ENCODE data around the gene PRADC1.
A peak's percentile ranks its signal among the peaks of the same experiment; 100 is the strongest.

Gene PRADC1

GRCh38 chr2:73233154-73233931 is at the start of gene PRADC1:
Gene PRADC1, minus strand, starts transcription at chr2:73233239. Its CDS starts 79 bp downstream, at chr2:73233160.
- peak; percentile 97 for DNase-seq (ENCODE audit: extremely low read depth, insufficient read length)
- Histone ChIP-seq H3K4me3 (replicated peaks; ENCODE audit: low read depth, low read length) (peak within 1 kb of the TSS; percentile 97), H3K36me3 (ENCODE audit: control insufficient read depth, insufficient read depth, low read length) (peaks cover 1% of the 10 kb centered on the region; the same call in 1 of the 2 replicates), H3K27me3 (replicated peaks; ENCODE audit: control insufficient read depth, insufficient read depth, low read length) (no peaks in the 10 kb centered on the region)
- TF ChIP-seq CTCF (IDR thresholded peaks at IDR 0.05; ENCODE audit: insufficient read depth, low read length, poor library complexity, severe bottlenecking): no peak

- no peak for DNase-seq (ENCODE audit: extremely low read depth, insufficient read length)
- TF ChIP-seq CTCF (IDR thresholded peaks at IDR 0.05; ENCODE audit: insufficient read depth, low read length, poor library complexity, severe bottlenecking): no peak
- Histone ChIP-seq H3K27me3 (replicated peaks; ENCODE audit: control insufficient read depth, insufficient read depth, low read length) (no peaks in the 10 kb centered on the region), H3K4me3 (replicated peaks; ENCODE audit: low read depth, low read length) (no peak overlapping the region), H3K36me3 (ENCODE audit: control insufficient read depth, insufficient read depth, low read length) (peaks cover 4% of the 10 kb centered on the region)
Observed at GRCh38 chr2:73281244-73281643, 48.2 kb upstream of the PRADC1 start.

GRCh38 chr2:73279852-73280251 is 46.8 kb upstream of the PRADC1 start:
- Histone ChIP-seq H3K27me3 (replicated peaks; ENCODE audit: control insufficient read depth, insufficient read depth, low read length) (no peaks in the 10 kb centered on the region), H3K4me3 (replicated peaks; ENCODE audit: low read depth, low read length) (no peak overlapping the region), H3K36me3 (ENCODE audit: control insufficient read depth, insufficient read depth, low read length) (peaks cover 4% of the 10 kb centered on the region)
- TF ChIP-seq CTCF (IDR thresholded peaks at IDR 0.05; ENCODE audit: insufficient read depth, low read length, poor library complexity, severe bottlenecking): no peak
- DNase-seq (ENCODE audit: extremely low read depth, insufficient read length): no peak

GRCh38 chr2:73272270-73272669 is 39.2 kb upstream of the PRADC1 start:
- no peak for DNase-seq (ENCODE audit: extremely low read depth, insufficient read length)
- no peak overlapping the region for H3K4me3 ChIP-seq (replicated peaks; ENCODE audit: low read depth, low read length)
- TF ChIP-seq CTCF (IDR thresholded peaks at IDR 0.05; ENCODE audit: insufficient read depth, low read length, poor library complexity, severe bottlenecking): no peak
- H3K36me3 ChIP-seq (ENCODE audit: control insufficient read depth, insufficient read depth, low read length): peaks cover under 1% of the 10 kb centered on the region
- no peaks in the 10 kb centered on the region for H3K27me3 ChIP-seq (replicated peaks; ENCODE audit: control insufficient read depth, insufficient read depth, low read length)

- peak overlapping the region; percentile 65 for H3K4me3 ChIP-seq (replicated peaks; ENCODE audit: low read depth, low read length)
- TF ChIP-seq CTCF (IDR thresholded peaks at IDR 0.05; ENCODE audit: insufficient read depth, low read length, poor library complexity, severe bottlenecking): no peak
- no peaks in the 10 kb centered on the region for H3K27me3 ChIP-seq (replicated peaks; ENCODE audit: control insufficient read depth, insufficient read depth, low read length)
- H3K36me3 ChIP-seq (ENCODE audit: control insufficient read depth, insufficient read depth, low read length): peaks cover 5% of the 10 kb centered on the region
- no peak for DNase-seq (ENCODE audit: extremely low read depth, insufficient read length)
Observed at GRCh38 chr2:73269686-73270465, 36.8 kb upstream of the PRADC1 start.
